ENCODE data around the gene CD300C. TPM values are rescaled to one million over a fixed set of nuclear protein-coding genes. Genes with fewer than 3 reads are reported as not detected.
A peak's percentile ranks its signal among the peaks of the same experiment; 100 is the strongest.

The CD300C gene
- total RNA-seq, 3 donors from 2014 or later, result not detected

DNA sequence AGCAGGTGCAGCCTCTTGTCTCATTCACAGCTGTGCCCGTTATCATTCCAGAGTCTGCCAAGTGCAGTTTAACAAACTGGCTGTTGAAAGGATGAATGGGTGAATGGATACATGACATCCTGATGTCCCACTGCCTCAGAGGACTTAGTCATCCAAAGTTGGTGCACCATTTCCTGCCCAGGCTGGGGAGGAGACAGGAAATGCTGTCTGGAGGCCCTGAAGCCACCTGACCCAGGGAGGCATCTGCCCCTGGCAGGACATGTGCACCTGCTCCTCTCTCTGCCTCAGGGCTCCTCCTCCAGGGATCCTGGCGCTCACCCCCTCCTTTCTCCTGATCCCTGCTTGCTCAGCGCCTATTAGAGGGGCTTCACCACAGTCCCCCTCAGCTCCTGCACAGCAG lies 1.8 kb upstream of the CD300C start:
- no peak overlapping the region for H3K4me3 Mint-ChIP-seq

DNA sequence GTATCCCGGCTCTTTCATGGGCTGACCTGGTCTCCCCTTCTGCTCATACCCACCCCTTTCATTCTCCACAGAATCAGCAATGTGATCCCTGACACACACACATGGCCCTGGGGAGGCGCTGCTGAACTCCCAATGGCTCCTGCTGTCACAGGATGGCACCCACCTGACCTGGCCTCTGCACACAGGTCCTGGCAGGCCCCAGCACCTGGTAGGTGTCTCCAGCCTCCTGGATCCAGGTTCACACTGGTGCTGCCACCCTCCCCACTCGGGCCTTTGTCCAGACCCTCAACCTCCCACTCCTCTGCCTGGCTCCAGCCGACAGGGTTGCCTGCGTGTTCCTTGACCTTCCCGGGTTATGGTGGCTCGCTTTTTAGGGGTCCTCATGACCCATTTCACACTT lies 1.3 kb upstream of the CD300C start:
- H3K27me3 Mint-ChIP-seq (ENCODE audit: low read depth), result peaks cover 13% of the 10 kb centered on the region

More for the DNA sequence above, 1.8 kb upstream of the CD300C start:
- no peak for ATAC-seq
- no peaks in the 10 kb centered on the region for H3K36me3 Mint-ChIP-seq (ENCODE audit: insufficient read depth)
- peaks cover 13% of the 10 kb centered on the region for H3K27me3 Mint-ChIP-seq (ENCODE audit: low read depth)
- peaks cover 7% of the 10 kb centered on the region for H3K4me1 Mint-ChIP-seq (ENCODE audit: low read depth)
- no peaks in the 10 kb centered on the region for H3K9me3 Mint-ChIP-seq
- no peak for DNase-seq

DNA sequence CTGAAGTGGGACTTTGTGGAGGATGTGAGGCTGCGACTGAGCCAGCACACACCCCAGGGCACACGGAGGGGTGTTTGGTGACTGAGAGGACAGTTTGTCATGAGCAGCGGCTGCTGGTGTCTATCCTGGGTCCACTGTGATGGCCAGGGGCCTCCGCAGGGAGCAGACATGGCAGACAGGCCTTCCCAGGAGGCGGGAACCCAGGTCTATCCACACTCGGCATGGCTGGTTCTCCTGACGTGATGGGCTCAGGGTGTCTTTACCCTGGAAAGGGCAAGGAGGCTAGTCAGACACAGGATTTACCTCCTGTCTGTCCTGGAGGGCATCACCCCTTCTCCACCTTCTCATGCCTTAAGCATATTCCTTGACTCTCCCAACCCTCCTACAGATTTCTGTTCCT lies 671 bp upstream of the CD300C start:
- no peak overlapping the region for H3K4me3 Mint-ChIP-seq
- peaks cover 7% of the 10 kb centered on the region for H3K4me1 Mint-ChIP-seq (ENCODE audit: low read depth)
- H3K36me3 Mint-ChIP-seq (ENCODE audit: insufficient read depth), result no peaks in the 10 kb centered on the region
- DNase-seq (no peak), ATAC-seq (no peak)
- peaks cover 13% of the 10 kb centered on the region for H3K27me3 Mint-ChIP-seq (ENCODE audit: low read depth)
- no peaks in the 10 kb centered on the region for H3K9me3 Mint-ChIP-seq

More for the DNA sequence above, 1.3 kb upstream of the CD300C start:
- ATAC-seq (no peak), DNase-seq (no peak)
- no peaks in the 10 kb centered on the region for H3K36me3 Mint-ChIP-seq (ENCODE audit: insufficient read depth)
- no peaks in the 10 kb centered on the region for H3K9me3 Mint-ChIP-seq
- no peak overlapping the region for H3K4me3 Mint-ChIP-seq
- peaks cover 7% of the 10 kb centered on the region for H3K4me1 Mint-ChIP-seq (ENCODE audit: low read depth)

DNA sequence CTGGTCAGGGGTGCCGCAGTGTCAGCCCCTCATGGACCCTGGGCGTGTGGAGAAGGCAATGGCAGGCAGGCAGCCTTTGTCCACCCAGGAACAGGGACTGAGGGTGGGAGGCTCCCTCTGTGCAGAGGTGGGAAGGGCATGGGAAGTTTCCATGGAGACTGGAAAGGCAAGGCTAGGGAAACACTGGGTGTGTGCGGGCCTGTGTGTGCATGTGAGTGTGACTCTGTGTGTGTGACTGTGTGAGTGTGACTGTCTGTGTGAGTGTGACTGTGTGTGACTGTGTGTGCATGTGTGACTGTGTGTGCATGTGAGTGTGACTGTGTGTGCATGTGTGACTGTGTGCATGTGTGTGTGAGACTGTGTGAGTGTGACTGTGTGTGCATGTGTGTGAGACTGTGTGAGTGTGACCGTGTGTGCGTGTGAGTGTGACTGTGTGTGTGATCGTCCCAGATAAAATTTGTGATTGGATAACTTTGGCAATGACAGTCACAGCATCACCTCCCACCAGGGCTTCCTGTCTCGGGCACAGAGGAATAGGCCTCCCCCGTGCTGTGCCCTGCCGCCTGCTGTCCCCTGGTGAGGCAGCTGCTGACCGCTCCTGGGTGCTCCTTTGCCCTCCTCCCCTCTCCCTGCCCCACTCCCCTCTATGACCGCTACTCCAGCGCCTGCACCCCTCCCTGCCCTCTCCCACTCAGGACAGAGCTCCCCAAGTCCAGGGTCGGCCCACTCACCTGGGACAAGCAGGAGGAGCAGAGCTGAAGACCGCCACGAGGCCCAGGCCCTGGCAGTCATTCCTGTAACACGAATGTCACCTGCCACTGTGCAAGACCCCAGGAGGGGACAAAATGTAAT lies 698 bp downstream of the CD300C start:
- peaks cover 7% of the 10 kb centered on the region for H3K4me1 Mint-ChIP-seq (ENCODE audit: low read depth)
- peaks cover 9% of the 10 kb centered on the region for H3K27me3 Mint-ChIP-seq (ENCODE audit: low read depth)
- H3K4me3 Mint-ChIP-seq, result no peak overlapping the region
- H3K9me3 Mint-ChIP-seq, result no peaks in the 10 kb centered on the region
- no peak for DNase-seq
- H3K36me3 Mint-ChIP-seq (ENCODE audit: insufficient read depth), result no peaks in the 10 kb centered on the region
- no peak for ATAC-seq

DNA sequence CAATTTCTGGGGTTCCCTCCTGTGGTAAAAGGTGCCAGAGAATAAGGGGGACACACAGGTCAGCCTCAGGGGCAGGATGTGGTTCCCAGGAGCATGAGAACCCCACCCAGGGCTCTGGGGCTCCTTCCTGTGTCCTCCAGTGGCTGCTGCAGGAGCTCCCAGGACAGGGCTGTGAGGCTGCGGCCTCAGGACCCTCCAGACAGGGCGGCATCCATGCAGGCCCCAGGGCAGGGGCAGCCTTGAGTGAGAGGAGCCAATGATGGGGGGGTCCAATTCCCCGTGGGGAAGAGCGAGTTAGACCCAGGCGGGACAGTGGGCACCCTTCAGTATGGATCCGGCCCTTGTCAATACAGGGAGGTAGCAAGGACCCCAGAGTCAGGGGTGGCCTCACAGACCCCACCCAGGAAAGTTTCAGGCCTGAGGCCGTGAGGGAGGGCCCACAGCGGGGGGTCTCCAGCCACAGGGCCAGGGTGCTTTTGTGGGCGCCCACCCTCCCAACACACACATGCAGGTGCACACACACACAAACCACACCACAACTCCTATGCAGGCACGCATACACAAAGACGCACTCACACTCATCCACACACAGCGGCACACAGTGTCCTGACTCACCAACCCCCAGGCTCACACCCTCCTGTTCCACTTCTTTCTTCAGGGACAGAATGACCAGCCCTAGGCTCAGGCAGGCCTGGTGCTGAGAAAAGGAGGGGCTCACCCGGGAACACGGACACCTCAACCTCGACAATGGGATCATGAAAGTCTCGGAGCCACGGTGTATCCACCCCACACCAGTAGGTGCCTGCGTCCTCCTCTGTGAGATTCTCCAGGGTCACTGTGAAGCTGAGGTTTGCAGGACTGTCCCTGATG lies 1.8 kb downstream of the CD300C start:
- H3K36me3 Mint-ChIP-seq (ENCODE audit: insufficient read depth), result no peaks in the 10 kb centered on the region
- no peaks in the 10 kb centered on the region for H3K9me3 Mint-ChIP-seq
- peaks cover 7% of the 10 kb centered on the region for H3K4me1 Mint-ChIP-seq (ENCODE audit: low read depth)
- no peak overlapping the region for H3K4me3 Mint-ChIP-seq
- ATAC-seq, result no peak
- DNase-seq, result no peak
- peaks cover 10% of the 10 kb centered on the region for H3K27me3 Mint-ChIP-seq (ENCODE audit: low read depth)

DNA sequence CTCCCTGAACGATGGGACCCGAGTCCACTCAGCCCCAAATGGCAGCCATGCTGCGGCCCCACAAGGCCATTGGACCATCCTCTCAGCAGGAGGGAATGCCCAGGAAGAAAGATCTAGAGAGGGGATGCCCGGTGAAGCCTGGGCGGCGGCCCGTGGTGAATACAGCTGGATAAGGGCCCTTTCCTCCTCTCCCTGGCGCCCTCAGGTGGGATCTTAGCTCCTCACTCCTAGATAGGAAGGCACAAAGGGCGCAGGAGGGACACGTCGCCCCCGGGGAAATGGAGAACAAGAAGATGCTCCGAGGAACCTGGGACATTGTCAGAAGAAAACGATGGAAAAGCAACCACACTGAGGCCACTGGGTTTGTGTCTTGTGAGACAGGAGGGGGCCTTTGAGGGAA lies 2.5 kb downstream of the CD300C start:
- no peaks in the 10 kb centered on the region for H3K36me3 Mint-ChIP-seq (ENCODE audit: insufficient read depth)
- H3K9me3 Mint-ChIP-seq, result no peaks in the 10 kb centered on the region
- peaks cover 6% of the 10 kb centered on the region for H3K27me3 Mint-ChIP-seq (ENCODE audit: low read depth)
- H3K4me1 Mint-ChIP-seq (ENCODE audit: low read depth), result peaks cover 6% of the 10 kb centered on the region
- ATAC-seq (no peak), DNase-seq (no peak)
- no peak overlapping the region for H3K4me3 Mint-ChIP-seq

DNA sequence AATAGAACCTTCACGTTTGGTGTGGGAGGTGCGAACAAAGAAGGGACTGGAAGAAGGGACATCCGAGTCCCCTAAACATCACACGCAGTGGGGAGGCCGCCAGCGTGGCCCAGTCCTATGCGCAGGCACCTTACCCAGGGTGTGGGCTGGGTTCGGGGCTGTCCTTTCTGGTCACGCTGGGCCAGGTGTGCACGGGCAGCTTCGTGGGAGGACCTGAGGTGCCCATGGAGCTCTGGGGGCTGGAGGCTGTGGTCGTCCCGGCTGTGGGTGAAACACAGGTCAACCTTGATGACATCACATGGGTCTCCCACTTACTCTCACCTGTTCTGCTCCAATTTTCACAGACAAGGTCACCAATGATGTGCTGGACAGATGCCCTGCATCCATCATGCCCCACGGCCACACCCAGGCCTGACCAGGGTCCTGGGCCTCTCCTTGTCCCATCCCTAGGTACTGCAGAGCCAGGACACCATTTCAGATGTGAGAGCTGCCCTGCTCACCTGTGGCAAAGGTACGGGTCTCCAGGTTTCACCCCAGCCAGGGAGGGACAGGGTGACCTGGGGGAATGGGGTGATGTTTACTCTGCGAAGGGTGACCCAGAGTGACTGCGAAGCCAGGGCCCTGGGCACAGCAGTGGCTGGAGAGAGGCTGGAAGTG lies 3.1 kb downstream of the CD300C start:
- Mint-ChIP-seq H3K4me3 (no peak overlapping the region), H3K36me3 (ENCODE audit: insufficient read depth) (no peaks in the 10 kb centered on the region), H3K27me3 (ENCODE audit: low read depth) (peaks cover 3% of the 10 kb centered on the region), H3K9me3 (no peaks in the 10 kb centered on the region), H3K4me1 (ENCODE audit: low read depth) (peaks cover under 1% of the 10 kb centered on the region)
- ATAC-seq, result no peak
- DNase-seq, result no peak

DNA sequence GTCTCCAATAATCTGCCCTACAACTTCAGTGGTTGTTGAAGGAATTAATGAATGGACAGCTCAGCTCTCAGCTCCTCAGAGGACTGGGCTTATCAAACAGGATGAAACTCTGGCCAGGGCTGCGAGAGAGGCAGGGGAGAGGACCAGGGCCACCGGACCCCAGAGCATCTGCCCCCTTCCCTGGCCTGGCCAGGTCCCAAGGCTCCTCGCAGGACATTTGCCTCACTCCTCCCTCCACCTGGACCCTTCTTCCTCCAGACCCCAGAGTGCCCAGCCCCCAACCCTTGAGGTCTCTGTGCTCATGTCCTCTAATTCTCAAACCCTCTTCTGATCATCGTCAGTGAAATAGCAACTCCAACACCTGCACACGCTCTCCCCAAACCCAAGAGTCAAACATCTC lies 3.7 kb downstream of the CD300C start:
- Mint-ChIP-seq H3K4me1 (ENCODE audit: low read depth) (no peaks in the 10 kb centered on the region), H3K36me3 (ENCODE audit: insufficient read depth) (no peaks in the 10 kb centered on the region), H3K4me3 (no peak overlapping the region), H3K9me3 (no peaks in the 10 kb centered on the region), H3K27me3 (ENCODE audit: low read depth) (peaks cover 3% of the 10 kb centered on the region)
- ATAC-seq (no peak), DNase-seq (no peak)

DNA sequence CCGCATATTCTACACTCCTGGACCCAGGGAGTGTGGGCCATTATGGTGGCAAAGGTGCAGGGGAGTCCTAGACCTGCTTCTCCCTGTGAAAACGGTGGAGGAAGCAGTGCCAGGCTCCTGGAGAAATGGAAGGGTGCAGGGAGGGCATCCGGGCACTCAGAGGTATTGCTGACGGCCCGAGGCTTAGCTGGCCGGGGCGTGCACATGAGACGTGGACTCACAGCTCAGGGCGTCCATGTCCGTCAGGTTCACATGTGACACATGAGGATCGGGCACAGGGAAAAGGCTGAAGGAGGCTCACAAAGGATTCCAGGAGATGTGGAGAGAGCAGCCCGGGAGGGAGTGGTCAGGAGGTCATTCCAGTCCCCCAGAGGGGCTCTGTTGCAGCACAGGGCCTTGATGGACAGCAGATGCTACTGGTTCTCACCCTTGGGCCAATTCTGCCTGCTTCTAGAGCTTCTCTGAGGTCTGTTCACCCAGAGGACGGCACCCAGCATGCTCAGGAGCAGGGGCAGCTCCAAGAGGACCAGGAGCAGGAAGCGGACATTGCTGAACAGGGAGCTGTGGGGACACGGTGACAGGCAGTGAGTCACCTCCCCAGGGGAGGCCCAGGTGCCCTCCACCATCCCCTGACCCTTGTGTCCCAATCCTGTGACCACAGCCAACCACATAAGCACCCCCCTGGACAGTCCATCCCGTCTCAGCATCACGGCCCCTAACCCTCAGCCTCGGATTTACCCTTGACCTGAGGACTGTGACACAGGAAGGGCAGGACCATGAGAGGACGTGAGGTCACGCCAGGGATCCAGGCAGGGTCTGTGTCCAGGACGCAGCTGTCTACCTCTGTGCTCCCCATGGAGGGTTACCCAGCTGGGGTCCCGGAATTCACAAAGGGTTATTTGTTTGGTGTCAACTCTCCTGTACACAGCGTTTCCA lies 4.5 kb downstream of the CD300C start:
- no peaks in the 10 kb centered on the region for H3K9me3 Mint-ChIP-seq
- H3K36me3 Mint-ChIP-seq (ENCODE audit: insufficient read depth), result no peaks in the 10 kb centered on the region
- no peaks in the 10 kb centered on the region for H3K4me1 Mint-ChIP-seq (ENCODE audit: low read depth)
- DNase-seq (no peak), ATAC-seq (no peak)
- H3K27me3 Mint-ChIP-seq (ENCODE audit: low read depth), result peaks cover 3% of the 10 kb centered on the region
- H3K4me3 Mint-ChIP-seq, result no peak overlapping the region

DNA sequence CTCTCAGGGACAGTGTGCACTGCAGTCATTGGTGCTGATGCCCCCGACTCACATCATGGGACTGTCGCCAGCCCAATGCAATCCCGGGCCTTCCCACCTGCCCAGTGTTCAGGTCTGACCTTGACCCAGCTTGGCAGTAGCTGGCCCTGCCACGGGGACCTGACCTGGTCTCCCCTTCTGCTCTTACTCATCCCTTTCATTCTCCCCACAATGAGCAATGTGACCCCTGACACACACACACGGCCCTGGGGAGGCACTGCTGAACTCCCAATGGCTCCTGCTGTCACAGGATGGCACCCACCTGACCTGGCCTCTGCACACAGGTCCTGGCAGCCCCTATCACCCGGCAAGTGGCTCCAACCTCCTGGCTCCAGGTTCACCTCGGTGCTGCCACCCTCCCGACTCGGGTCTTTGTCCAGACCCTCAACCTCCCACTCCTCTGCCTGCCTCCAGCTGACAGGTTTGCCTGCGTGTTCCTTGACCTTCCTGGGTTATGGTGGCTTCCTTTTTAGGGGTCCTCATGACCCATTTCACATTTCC lies 6.6 kb downstream of the CD300C start:
- Mint-ChIP-seq H3K9me3 (no peaks in the 10 kb centered on the region), H3K4me3 (no peak overlapping the region), H3K4me1 (ENCODE audit: low read depth) (no peaks in the 10 kb centered on the region), H3K36me3 (ENCODE audit: insufficient read depth) (no peaks in the 10 kb centered on the region), H3K27me3 (ENCODE audit: low read depth) (peaks cover 6% of the 10 kb centered on the region)
- no peak for ATAC-seq
- no peak for DNase-seq

DNA sequence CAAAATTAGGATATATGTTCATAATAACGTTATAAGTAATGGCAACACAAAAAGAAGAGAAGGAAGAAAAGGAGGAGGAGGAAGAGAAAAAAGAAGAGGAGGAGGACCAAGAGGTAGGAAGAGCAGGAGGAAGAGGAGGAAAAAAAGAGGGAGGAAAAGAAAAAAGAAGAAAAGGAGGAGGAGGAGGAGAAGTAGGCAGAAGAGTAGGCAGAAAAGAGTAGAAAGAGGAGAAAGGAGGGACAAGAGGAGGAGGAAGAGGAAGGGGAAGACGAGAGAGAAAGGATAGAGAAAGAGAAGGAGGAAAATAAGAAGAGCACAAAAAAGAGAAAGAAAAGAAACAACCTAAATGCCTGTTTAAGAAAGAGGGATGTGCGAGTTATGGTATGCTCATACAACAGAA lies 9.0 kb downstream of the CD300C start:
- Mint-ChIP-seq H3K4me1 (ENCODE audit: low read depth) (peaks cover 5% of the 10 kb centered on the region), H3K9me3 (no peaks in the 10 kb centered on the region), H3K4me3 (no peak overlapping the region), H3K27me3 (ENCODE audit: low read depth) (peaks cover 26% of the 10 kb centered on the region), H3K36me3 (ENCODE audit: insufficient read depth) (no peaks in the 10 kb centered on the region)
- ATAC-seq, result no peak
- DNase-seq, result no peak

DNA sequence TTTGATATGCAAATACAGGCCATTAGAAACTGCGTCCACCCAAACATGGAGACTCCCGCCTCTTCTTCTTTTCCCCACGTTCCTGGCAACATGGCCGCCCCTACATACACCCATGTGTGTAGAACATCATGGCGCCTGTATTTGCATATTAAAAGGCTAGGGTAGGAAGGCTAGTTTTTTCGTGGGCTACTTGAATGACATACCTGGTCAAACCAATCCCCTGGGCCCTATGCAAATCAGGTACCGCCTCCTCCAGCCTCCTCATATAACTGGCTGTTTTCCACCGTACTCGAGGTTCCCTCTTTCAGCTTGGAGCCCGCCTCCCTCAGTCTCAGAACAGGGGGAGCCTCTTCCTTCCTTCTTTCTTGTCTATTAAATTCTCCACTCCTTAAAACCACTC lies 13.8 kb downstream of the CD300C start:
- ATAC-seq (no peak), DNase-seq (no peak)

DNA sequence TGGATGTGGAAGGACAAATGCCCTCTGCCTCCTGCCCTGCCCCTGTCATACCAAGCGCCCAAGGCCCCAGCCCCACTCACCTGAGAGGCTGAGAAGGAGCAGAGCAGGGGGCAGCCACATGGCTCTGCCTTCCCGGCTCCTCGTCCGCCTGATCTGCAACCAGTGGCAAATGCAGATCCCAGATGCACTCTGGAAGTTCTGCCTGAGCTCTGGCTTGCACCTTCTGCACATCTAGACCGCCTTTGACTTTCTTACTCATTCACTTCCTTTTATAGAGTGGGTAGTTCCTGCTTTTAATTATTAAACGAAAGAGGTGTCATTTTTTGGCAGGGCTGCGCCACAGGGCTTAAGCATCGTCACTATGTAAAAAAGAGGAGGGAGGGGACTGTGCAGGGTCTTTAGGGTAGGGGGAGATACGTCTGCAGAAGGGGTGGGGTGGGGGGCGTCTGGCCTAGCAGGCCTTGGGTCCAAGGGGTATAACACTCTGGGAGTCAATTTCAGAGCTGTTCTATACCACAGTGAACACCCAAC lies 14.6 kb downstream of the CD300C start, which contains the start of gene CD300LB:
Gene CD300LB (minus strand): TSS at position 245 of the 531 bp plus-strand sequence. CDS start 125 bp downstream, at position 120.
- peaks cover 38% of the 10 kb centered on the region for H3K27me3 Mint-ChIP-seq (ENCODE audit: low read depth)
- H3K4me1 Mint-ChIP-seq (ENCODE audit: low read depth), result peaks cover 5% of the 10 kb centered on the region

More for the DNA sequence above, 13.8 kb downstream of the CD300C start:
- Mint-ChIP-seq H3K4me1 (ENCODE audit: low read depth) (peaks cover 5% of the 10 kb centered on the region), H3K36me3 (ENCODE audit: insufficient read depth) (no peaks in the 10 kb centered on the region), H3K4me3 (peak overlapping the region; percentile 67), H3K9me3 (no peaks in the 10 kb centered on the region), H3K27me3 (ENCODE audit: low read depth) (peaks cover 38% of the 10 kb centered on the region)

More for the DNA sequence above, 14.6 kb downstream of the CD300C start, which contains the start of gene CD300LB:
- peak within 1 kb of the TSS; percentile 67 for H3K4me3 Mint-ChIP-seq
- H3K9me3 Mint-ChIP-seq, result no peaks in the 10 kb centered on the region
- no peak for DNase-seq
- no peak for ATAC-seq
- no peaks in the 10 kb centered on the region for H3K36me3 Mint-ChIP-seq (ENCODE audit: insufficient read depth)
